ENCODE results near the gene WDR86.

The WDR86 gene

GRCh38 chr7:151402029-151402835 is 7.6 kb downstream of the WDR86 start:
- no peak for DNase-seq (ENCODE audit: low read depth)
- H3K9ac ChIP-seq (ENCODE audit: low read length) = no peak overlapping the region
- H3K4me3 ChIP-seq (ENCODE audit: low read length) = no peak overlapping the region
- no peaks in the 10 kb centered on the region for H3K9me3 ChIP-seq (ENCODE audit: control insufficient read depth, low read length)
- peaks cover 19% of the 10 kb centered on the region for H3K4me1 ChIP-seq (ENCODE audit: control insufficient read depth, insufficient read depth, low read length)
- H3K36me3 ChIP-seq (ENCODE audit: control insufficient read depth, insufficient read depth, low read length, severe bottlenecking) = no peaks in the 10 kb centered on the region
- peaks cover 8% of the 10 kb centered on the region for H3K27me3 ChIP-seq (replicated peaks; ENCODE audit: control insufficient read depth, insufficient read depth, low read length)

DNA sequence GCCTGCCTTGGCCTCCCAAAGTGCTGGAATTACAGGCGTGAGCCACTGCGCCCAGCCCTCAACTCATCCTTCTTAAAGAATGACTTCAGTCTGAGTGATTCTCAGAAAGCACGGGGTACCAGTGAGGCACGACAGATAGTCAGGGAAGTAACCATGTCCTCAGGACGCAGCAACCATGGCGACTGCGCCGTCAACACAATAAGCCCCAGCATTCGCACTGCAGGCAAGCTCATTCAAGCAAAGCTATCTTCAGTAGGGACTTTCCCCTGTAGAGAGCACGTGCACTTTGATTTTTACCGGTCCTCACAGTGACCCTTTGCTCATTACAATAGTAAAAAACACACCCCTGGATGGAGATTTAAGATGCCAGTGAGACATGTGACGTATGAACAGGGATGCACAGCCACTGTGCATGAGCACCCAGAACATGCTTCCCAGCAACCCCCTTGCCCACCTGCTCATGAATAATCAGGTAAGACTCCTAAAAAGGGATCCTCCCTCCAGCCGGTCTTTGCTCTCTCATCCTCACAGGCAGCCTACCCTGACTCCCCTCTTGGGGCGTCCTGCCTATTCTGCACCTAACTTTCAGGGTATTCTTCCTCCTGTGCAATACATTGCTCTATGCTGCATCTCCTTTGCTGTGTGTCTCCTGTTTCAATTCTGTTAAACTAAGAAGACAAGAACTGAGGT is 9.1 kb downstream of the WDR86 start:
- Histone ChIP-seq H3K9me3 (ENCODE audit: control insufficient read depth, low read length) (no peaks in the 10 kb centered on the region), H3K9ac (ENCODE audit: low read length) (no peak overlapping the region), H3K27me3 (replicated peaks; ENCODE audit: control insufficient read depth, insufficient read depth, low read length) (peaks cover 8% of the 10 kb centered on the region), H3K4me3 (ENCODE audit: low read length) (no peak overlapping the region), H3K36me3 (ENCODE audit: control insufficient read depth, insufficient read depth, low read length, severe bottlenecking) (no peaks in the 10 kb centered on the region), H3K4me1 (ENCODE audit: control insufficient read depth, insufficient read depth, low read length) (peaks cover 19% of the 10 kb centered on the region)
- DNase-seq (ENCODE audit: low read depth) = no peak

- no peaks in the 10 kb centered on the region for H3K9me3 ChIP-seq (ENCODE audit: control insufficient read depth, low read length)
- DNase-seq (ENCODE audit: low read depth) = no peak
- no peaks in the 10 kb centered on the region for H3K36me3 ChIP-seq (ENCODE audit: control insufficient read depth, insufficient read depth, low read length, severe bottlenecking)
- no peak overlapping the region for H3K4me3 ChIP-seq (ENCODE audit: low read length)
- peaks cover 17% of the 10 kb centered on the region for H3K4me1 ChIP-seq (ENCODE audit: control insufficient read depth, insufficient read depth, low read length)
- no peak overlapping the region for H3K9ac ChIP-seq (ENCODE audit: low read length)
- peaks cover 8% of the 10 kb centered on the region for H3K27me3 ChIP-seq (replicated peaks; ENCODE audit: control insufficient read depth, insufficient read depth, low read length)
These were observed 9.9 kb downstream of the WDR86 start for GRCh38 chr7:151399906-151400305.

- Histone ChIP-seq H3K4me3 (ENCODE audit: low read length) (no peak overlapping the region), H3K4me1 (ENCODE audit: control insufficient read depth, insufficient read depth, low read length) (peaks cover 10% of the 10 kb centered on the region), H3K36me3 (ENCODE audit: control insufficient read depth, insufficient read depth, low read length, severe bottlenecking) (no peaks in the 10 kb centered on the region), H3K9me3 (ENCODE audit: control insufficient read depth, low read length) (no peaks in the 10 kb centered on the region), H3K9ac (ENCODE audit: low read length) (no peak overlapping the region), H3K27me3 (replicated peaks; ENCODE audit: control insufficient read depth, insufficient read depth, low read length) (peaks cover 8% of the 10 kb centered on the region)
- DNase-seq (ENCODE audit: low read depth) = no peak
These were observed 10.6 kb downstream of the WDR86 start for GRCh38 chr7:151399305-151399601.

DNA sequence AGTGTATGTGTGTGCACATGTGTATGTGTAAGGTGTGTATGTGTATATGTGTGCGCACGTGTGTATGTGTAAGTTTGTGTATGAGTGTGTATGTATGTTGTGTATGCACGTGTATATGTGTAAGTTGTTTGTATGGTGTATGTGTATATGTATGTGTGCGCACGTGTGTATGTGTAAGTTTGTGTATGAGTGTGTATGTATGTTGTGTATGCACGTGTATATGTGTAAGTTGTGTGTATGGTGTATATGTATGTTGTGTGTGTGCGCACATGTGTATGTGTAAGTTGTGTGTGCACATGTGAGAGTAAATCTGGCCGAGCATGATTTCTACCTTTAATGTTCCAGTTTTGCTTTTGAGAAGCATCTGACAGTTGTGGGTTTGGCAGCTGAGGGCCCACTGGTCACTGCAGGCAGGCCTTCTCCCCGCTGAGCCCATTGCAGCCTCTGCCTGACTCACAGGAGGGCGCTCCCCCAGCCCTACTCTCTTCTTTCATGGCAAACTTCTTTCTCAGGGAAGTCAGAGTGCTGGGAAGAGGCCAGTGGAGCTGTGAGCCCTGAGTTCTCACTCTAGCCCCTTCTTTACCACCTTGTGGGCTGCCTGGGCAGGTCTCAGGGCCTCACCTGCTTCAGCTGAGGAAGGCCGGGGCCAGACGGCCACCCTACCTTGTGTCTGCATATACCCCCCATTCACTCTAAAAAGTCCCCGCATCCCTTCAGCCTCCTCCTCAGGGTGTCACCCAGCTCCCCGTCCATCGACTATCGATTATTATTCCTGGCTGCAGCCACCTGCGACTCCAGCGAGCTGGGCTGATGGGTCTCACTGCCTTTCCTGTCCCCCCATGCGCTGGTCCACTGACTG is 11.2 kb downstream of the WDR86 start:
- no peak overlapping the region for H3K9ac ChIP-seq (ENCODE audit: low read length)
- DNase-seq (ENCODE audit: low read depth) = no peak

DNA sequence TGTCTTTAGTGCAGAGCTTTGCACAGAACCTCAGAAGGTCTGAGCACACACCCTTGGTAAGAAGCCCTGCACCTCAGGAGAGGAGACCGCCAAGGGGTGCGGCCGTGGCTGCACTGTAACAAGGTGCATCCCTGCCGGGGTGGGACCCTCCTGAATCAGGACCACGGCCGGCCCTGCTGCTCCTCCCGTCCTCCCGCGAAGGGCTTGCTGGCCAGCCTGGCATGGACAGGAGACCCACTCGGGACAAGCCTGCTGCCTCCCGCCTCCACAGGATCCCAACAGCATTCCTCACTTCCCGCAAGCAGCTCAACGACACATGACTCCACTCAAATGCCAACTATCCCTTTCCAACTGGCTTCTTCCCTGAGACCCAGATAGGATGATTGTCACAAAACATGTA is 12.8 kb downstream of the WDR86 start:
- Histone ChIP-seq H3K4me1 (ENCODE audit: control insufficient read depth, insufficient read depth, low read length) (no peaks in the 10 kb centered on the region), H3K9ac (ENCODE audit: low read length) (no peak overlapping the region), H3K9me3 (ENCODE audit: control insufficient read depth, low read length) (no peaks in the 10 kb centered on the region)

More for the DNA sequence above, 11.2 kb downstream of the WDR86 start:
- no peaks in the 10 kb centered on the region for H3K36me3 ChIP-seq (ENCODE audit: control insufficient read depth, insufficient read depth, low read length, severe bottlenecking)
- peaks cover 12% of the 10 kb centered on the region for H3K27me3 ChIP-seq (replicated peaks; ENCODE audit: control insufficient read depth, insufficient read depth, low read length)
- H3K4me3 ChIP-seq (ENCODE audit: low read length) = no peak overlapping the region
- H3K4me1 ChIP-seq (ENCODE audit: control insufficient read depth, insufficient read depth, low read length) = peaks cover 5% of the 10 kb centered on the region
- no peaks in the 10 kb centered on the region for H3K9me3 ChIP-seq (ENCODE audit: control insufficient read depth, low read length)

DNA sequence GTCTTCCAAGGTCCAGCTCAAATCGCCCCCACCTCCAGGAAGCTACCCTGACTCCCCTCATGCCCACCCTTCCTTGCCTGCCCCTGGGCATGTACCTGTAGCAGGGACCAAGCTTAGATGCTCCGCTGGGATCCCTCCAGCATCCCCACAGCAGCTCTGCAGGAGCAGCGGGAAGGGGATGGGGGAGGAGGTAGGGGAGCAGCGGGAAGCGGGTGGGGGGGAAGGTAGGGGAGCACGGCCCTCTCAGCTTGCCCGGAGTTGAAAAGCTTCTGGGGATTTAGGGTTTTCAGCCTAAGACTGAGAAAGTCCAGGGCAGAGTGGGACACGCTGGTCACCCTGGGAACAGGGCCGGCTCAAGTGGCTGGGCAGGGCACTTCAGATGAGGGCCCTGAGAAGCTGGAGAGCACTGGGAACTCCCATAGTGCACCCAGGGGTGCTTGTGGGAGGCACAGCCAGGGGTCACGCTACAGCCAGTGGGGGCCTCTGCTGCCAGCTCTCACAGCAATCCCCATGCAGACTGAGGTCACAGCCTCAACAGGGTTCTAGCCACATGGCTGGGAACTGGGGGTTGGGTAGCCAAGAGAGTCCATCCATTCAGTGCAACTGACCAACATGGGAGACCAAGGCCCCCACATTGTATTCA is 13.4 kb downstream of the WDR86 start:
- Histone ChIP-seq H3K4me1 (ENCODE audit: control insufficient read depth, insufficient read depth, low read length) (no peaks in the 10 kb centered on the region), H3K9ac (ENCODE audit: low read length) (no peak overlapping the region), H3K36me3 (ENCODE audit: control insufficient read depth, insufficient read depth, low read length, severe bottlenecking) (no peaks in the 10 kb centered on the region), H3K9me3 (ENCODE audit: control insufficient read depth, low read length) (no peaks in the 10 kb centered on the region), H3K4me3 (ENCODE audit: low read length) (no peak overlapping the region), H3K27me3 (replicated peaks; ENCODE audit: control insufficient read depth, insufficient read depth, low read length) (peaks cover 14% of the 10 kb centered on the region)
- DNase-seq (ENCODE audit: low read depth) = no peak

More for the DNA sequence above, 12.8 kb downstream of the WDR86 start:
- H3K27me3 ChIP-seq (replicated peaks; ENCODE audit: control insufficient read depth, insufficient read depth, low read length) = peaks cover 14% of the 10 kb centered on the region
- no peak for DNase-seq (ENCODE audit: low read depth)
- no peak overlapping the region for H3K4me3 ChIP-seq (ENCODE audit: low read length)
- H3K36me3 ChIP-seq (ENCODE audit: control insufficient read depth, insufficient read depth, low read length, severe bottlenecking) = no peaks in the 10 kb centered on the region

DNA sequence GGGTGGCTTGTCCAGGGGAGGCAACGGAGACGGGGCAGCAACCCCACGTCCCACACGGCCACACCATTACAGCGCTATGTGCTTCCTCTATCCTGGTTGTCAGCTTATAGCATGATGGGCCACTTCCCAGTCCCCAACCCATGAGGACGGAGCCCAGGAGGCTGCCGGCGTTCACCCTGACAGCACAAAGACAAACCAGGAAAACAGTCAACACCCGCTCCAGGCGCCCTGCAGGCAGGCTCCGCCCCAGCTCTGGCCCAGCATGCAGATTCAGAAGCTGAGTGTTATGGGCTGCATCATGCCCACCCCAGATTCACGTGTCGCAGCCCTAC is 14.8 kb downstream of the WDR86 start:
- no peak for DNase-seq (ENCODE audit: low read depth)
- no peaks in the 10 kb centered on the region for H3K36me3 ChIP-seq (ENCODE audit: control insufficient read depth, insufficient read depth, low read length, severe bottlenecking)

DNA sequence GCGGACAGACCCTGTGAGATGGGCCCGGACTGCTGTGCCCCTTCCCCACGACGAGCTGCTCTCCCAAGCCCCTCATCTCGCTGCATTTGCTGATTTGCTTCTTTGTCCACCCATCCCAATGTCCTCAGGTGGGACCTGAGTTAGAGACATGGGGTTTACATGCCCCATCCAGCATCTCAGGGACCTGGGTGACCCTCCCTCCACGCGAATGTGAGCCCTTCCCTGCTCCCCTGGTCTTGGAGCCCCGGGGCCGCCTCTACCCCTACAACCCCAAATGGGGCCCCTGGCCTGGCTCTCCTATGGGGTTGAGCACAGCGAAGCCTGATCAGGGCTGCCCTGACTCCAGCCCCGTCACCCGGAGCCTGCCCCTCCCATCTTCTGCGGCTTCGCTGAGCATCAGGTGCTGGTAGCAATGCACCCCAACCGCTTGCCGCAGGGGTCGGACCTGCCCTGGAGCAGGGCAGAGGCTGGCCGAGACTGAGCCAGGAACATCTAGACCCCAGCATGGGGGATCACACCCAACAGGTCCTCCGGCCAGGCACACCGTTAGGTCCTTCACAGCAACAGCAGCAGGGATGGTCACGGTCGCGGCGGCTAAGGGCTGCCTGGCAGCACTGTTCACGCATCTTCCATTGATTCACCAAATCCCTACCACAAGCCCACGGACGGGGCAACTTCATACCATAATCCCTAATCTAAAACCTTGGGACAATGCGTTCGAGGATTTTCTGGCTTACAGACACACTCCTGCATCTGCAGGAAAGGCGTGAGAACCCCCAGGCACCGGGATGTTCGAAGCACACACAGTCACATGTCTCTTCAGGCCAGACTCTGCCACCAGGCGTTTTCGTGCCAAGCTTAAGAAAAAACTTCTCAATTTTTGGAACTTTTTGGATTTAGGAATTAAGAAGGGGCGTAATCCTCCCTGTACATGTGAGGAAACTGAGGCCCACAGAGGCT is 15.5 kb downstream of the WDR86 start:
- no peaks in the 10 kb centered on the region for H3K9me3 ChIP-seq (ENCODE audit: control insufficient read depth, low read length)
- H3K36me3 ChIP-seq (ENCODE audit: control insufficient read depth, insufficient read depth, low read length, severe bottlenecking) = no peaks in the 10 kb centered on the region
- no peak overlapping the region for H3K4me3 ChIP-seq (ENCODE audit: low read length)
- DNase-seq (ENCODE audit: low read depth) = no peak
- peaks cover 23% of the 10 kb centered on the region for H3K27me3 ChIP-seq (replicated peaks; ENCODE audit: control insufficient read depth, insufficient read depth, low read length)
- no peaks in the 10 kb centered on the region for H3K4me1 ChIP-seq (ENCODE audit: control insufficient read depth, insufficient read depth, low read length)
- H3K9ac ChIP-seq (ENCODE audit: low read length) = no peak overlapping the region

More for the DNA sequence above, 14.8 kb downstream of the WDR86 start:
- H3K4me1 ChIP-seq (ENCODE audit: control insufficient read depth, insufficient read depth, low read length) = no peaks in the 10 kb centered on the region
- H3K27me3 ChIP-seq (replicated peaks; ENCODE audit: control insufficient read depth, insufficient read depth, low read length) = peaks cover 24% of the 10 kb centered on the region
- H3K9me3 ChIP-seq (ENCODE audit: control insufficient read depth, low read length) = no peaks in the 10 kb centered on the region
- no peak overlapping the region for H3K9ac ChIP-seq (ENCODE audit: low read length)
- H3K4me3 ChIP-seq (ENCODE audit: low read length) = no peak overlapping the region

All from adipocyte (in vitro differentiated cells).